Vagina (tissue), 2 donors: ENCODE data around the gene ST6GAL1.
"Not testable (repeated sequence)": the region's sequence is repeated elsewhere in the genome, so short reads cannot be mapped to it uniquely, and the experiment has no call there.

Experiments
- POLR2A ChIP-seq, 2 donors: fragments of 450-650 bp; IDR thresholded peaks; one replicate each; pipeline ENCODE4 v1.6.1; 2017; ENCODE audit warnings: antibody characterized with exemption in 2 of 2, mild to moderate bottlenecking in 2 of 2, moderate library complexity in 2 of 2
- POLR2AphosphoS5 ChIP-seq, 2 donors: sonication (generic); formaldehyde crosslinking; IDR thresholded peaks; one replicate each; pipeline ENCODE4 v1.9.0; 2017; ENCODE audit warnings: antibody characterized with exemption in 2 of 2, mild to moderate bottlenecking in 2 of 2, low read depth in 1 of 2; ENCODE audit not compliant: insufficient read depth in 1 of 2
- TF ChIP-seq, protein P1 (sequence below), 3 experiments: fragments of 450-650 bp in 2 of 3; fragments of 200-600 bp in 1 of 3; sonication (generic) in 1 of 3; IDR thresholded peaks; one replicate each; pipeline ENCODE4 v1.5.1; 2017 to 2019; ENCODE audit warnings: antibody characterized with exemption in 3 of 3, mild to moderate bottlenecking in 2 of 3, moderate library complexity in 2 of 3

- TF ChIP-seq, protein P1, sequence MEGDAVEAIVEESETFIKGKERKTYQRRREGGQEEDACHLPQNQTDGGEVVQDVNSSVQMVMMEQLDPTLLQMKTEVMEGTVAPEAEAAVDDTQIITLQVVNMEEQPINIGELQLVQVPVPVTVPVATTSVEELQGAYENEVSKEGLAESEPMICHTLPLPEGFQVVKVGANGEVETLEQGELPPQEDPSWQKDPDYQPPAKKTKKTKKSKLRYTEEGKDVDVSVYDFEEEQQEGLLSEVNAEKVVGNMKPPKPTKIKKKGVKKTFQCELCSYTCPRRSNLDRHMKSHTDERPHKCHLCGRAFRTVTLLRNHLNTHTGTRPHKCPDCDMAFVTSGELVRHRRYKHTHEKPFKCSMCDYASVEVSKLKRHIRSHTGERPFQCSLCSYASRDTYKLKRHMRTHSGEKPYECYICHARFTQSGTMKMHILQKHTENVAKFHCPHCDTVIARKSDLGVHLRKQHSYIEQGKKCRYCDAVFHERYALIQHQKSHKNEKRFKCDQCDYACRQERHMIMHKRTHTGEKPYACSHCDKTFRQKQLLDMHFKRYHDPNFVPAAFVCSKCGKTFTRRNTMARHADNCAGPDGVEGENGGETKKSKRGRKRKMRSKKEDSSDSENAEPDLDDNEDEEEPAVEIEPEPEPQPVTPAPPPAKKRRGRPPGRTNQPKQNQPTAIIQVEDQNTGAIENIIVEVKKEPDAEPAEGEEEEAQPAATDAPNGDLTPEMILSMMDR (IDR thresholded peaks at IDR 0.05), result not testable (repeated sequence)
- not testable (repeated sequence) for TF ChIP-seq POLR2A (IDR thresholded peaks at IDR 0.05); POLR2AphosphoS5 (IDR thresholded peaks at IDR 0.05; ENCODE audit: insufficient read depth in 1 of 2, low read depth in 1 of 2)
Observed at GRCh38 chr3:186889698-186890097, 40.6 kb upstream of the ST6GAL1 start.
